HepG2 (cell line): ENCODE results near the gene E2F1. TPM values are rescaled to one million over a fixed set of nuclear protein-coding genes. Genes with fewer than 3 reads are reported as not detected.
A peak's percentile ranks its signal among the peaks of the same experiment; 100 is the strongest.

Experiments
- BCL6 ChIP-seq: IDR thresholded peaks from 2 replicates; pipeline ENCODE4 v1.6.1; 2016; ENCODE audit warnings: missing genetic modification reagents, missing compliant biosample characterization
- BRD4 ChIP-seq: sonication (generic); formaldehyde crosslinking; IDR thresholded peaks from 2 replicates; pipeline ENCODE4 v1.4.0; 2020; ENCODE audit warnings: missing genetic modification reagents
- EP300 ChIP-seq, 3 experiments: sonication (generic) in 1 of 3; formaldehyde crosslinking in 1 of 3; IDR thresholded peaks; 2 replicates each; pipeline versions ENCODE4 v1.5.1 to v1.6.1; 2011 to 2020; ENCODE audit warnings: low read depth in 2 of 3, low read length in 2 of 3, borderline replicate concordance in 1 of 3, improper control_type of control experiment in 1 of 3, mild to moderate bottlenecking in 1 of 3, missing genetic modification reagents in 1 of 3, moderate library complexity in 1 of 3
- FOSL2 ChIP-seq: sonication (generic); formaldehyde crosslinking; IDR thresholded peaks from 2 replicates; pipeline ENCODE4 v1.4.0; 2020; ENCODE audit warnings: missing genetic modification reagents
- JUND ChIP-seq: sonication (generic); formaldehyde crosslinking; IDR thresholded peaks from 2 replicates; pipeline ENCODE4 v1.8.0; 2022; ENCODE audit warnings: mild to moderate bottlenecking, missing genetic modification reagents
- POGZ ChIP-seq: sonication (generic); formaldehyde crosslinking; IDR thresholded peaks from 2 replicates; pipeline ENCODE4 v1.4.0; 2020; ENCODE audit warnings: mild to moderate bottlenecking, missing genetic modification reagents
- RCOR2 ChIP-seq: IDR thresholded peaks from 2 replicates; pipeline ENCODE4 v1.6.1; 2016; ENCODE audit warnings: missing biosample characterization, missing genetic modification reagents
- REL ChIP-seq: sonication (generic); formaldehyde crosslinking; conservative IDR thresholded peaks from 2 replicates; pipeline ENCODE4 v1.8.0; 2022; ENCODE audit warnings: mild to moderate bottlenecking, missing genetic modification reagents, moderate library complexity
- SP140L ChIP-seq: sonication (generic); formaldehyde crosslinking; IDR thresholded peaks from 2 replicates; pipeline ENCODE4 v1.4.0; 2020; ENCODE audit warnings: missing genetic modification reagents, borderline replicate concordance
- SRF ChIP-seq: IDR thresholded peaks from 2 replicates; pipeline ENCODE4 v1.6.1; 2011; ENCODE audit warnings: mild to moderate bottlenecking, low read depth, low read length, moderate library complexity
- TSC22D2 ChIP-seq: sonication (generic); formaldehyde crosslinking; IDR thresholded peaks from 2 replicates; pipeline ENCODE4 v1.5.1; 2020; ENCODE audit warnings: missing genetic modification reagents, mild to moderate bottlenecking, borderline replicate concordance
- ZFX ChIP-seq: sonication (generic); formaldehyde crosslinking; IDR thresholded peaks from 2 replicates; pipeline ENCODE4 v1.4.0; 2020; ENCODE audit warnings: mild to moderate bottlenecking, low read depth, missing genetic modification reagents, moderate library complexity
- ZNF256 ChIP-seq: sonication (generic); formaldehyde crosslinking; conservative IDR thresholded peaks from 2 replicates; pipeline ENCODE4 v1.4.0; 2020; ENCODE audit warnings: missing genetic modification reagents
- ZNF292 ChIP-seq: sonication (generic); formaldehyde crosslinking; IDR thresholded peaks from 2 replicates; pipeline ENCODE4 v1.8.1; 2022; ENCODE audit warnings: mild to moderate bottlenecking, low read depth, missing genetic modification reagents, borderline replicate concordance
- ZNF547 ChIP-seq: sonication (generic); formaldehyde crosslinking; IDR thresholded peaks from 2 replicates; pipeline ENCODE4 v1.5.1; 2020; ENCODE audit warnings: mild to moderate bottlenecking, missing genetic modification reagents
- ZNF788 ChIP-seq: sonication (generic); formaldehyde crosslinking; IDR thresholded peaks from 2 replicates; pipeline ENCODE4 v1.5.0; 2020; ENCODE audit warnings: mild to moderate bottlenecking, missing genetic modification reagents, borderline replicate concordance
- polyA plus RNA-seq, 8 experiments: library from polyadenylated mRNA; depleted of rRNA in 3 of 8; stranded (reverse) in 7 of 8; unstranded in 1 of 8; fragments of >200 nt; fragmentation: Illumina TruSeq in 4 of 8; extraction: Trizol in 4 of 8; gene quantifications; 2 replicates each; pipeline versions ENCODE4 v1.2.1 to v1.2.3, GENCODE V29; 2011 to 2016; ENCODE audit warnings: low read depth in 4 of 8, missing spikeins in 1 of 8, mixed read lengths in 1 of 8; ENCODE audit not compliant: insufficient read depth in 1 of 8
- total RNA-seq, 5 experiments: library from RNA; depleted of rRNA; stranded (reverse); fragments of >200 nt; fragmentation: Illumina TruSeq; extraction: Trizol; gene quantifications; 2 replicates each; pipeline ENCODE4 v1.2.3, GENCODE V29; 2016; ENCODE audit warnings: low read depth in 1 of 5
- TF ChIP-seq, protein P1 (sequence below): IDR thresholded peaks from 2 replicates; pipeline ENCODE4 v1.6.1; 2012; ENCODE audit warnings: inconsistent platforms
- TF ChIP-seq, protein P2 (sequence below): sonication (generic); formaldehyde crosslinking; IDR thresholded peaks from 2 replicates; pipeline ENCODE4 v1.4.0; 2020; ENCODE audit warnings: missing genetic modification reagents
- TF ChIP-seq, protein P3 (sequence below): sonication (generic); formaldehyde crosslinking; IDR thresholded peaks from 2 replicates; pipeline ENCODE4 v1.4.0; 2020; ENCODE audit warnings: missing genetic modification reagents
- TF ChIP-seq, protein P4 (sequence below): sonication (generic); formaldehyde crosslinking; IDR thresholded peaks from 2 replicates; pipeline ENCODE4 v1.4.0; 2020; ENCODE audit warnings: mild to moderate bottlenecking, missing genetic modification reagents
- TF ChIP-seq, protein P5 (sequence below): sonication (generic); formaldehyde crosslinking; IDR thresholded peaks from 2 replicates; pipeline ENCODE4 v1.8.0; 2022; ENCODE audit warnings: mild to moderate bottlenecking, missing genetic modification reagents, borderline replicate concordance

Gene E2F1
- total and polyA plus RNA-seq, 2 of the 13 experiments (the other 11 are each of a cell fraction or from before 2014, with no cell fraction given) = 25.5 to 39.4 TPM

DNA sequence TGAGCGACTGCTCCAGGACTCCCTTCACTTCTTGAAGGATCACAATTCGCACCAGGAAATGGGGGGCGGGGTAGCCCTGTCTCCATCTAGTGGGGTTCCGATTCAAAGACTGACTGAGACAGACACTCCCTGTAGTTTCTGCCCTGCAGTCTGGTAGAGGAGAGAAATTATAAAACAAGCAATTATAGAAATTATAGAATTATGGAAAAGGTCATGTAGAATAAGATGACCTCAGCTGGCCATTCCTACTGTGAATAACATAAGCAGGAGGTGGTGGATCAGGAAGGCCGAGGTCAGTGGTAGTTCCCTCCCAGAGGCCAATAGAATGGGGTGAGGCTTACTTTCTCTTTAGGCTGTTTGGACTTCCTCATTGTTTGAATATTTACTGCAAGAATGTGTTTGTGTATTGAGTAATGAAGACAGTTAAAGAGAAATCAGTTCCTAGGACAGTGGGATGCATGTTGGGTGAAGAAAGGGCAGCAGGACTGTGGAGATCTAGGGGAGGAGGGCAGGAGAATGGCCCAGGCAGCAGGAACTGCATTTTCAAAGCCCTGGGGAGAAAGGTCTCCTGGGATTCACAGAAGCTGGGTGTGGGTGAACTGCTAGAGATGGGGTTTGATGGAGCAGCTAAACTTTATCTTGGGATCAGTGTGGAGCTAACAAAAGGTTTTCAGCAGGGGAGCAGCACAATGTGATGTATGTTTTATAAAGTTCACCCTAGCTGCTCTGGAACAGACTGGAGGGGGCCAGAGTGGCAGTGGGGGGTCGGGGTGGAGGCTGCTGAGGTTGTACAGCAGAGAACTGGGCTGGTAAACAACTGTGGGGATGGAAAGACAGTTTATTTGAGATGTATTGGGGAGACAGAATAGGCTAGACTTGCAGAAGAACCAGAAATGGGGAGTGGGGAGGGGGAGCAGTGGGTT, 47.7 kb upstream of the E2F1 start (continued):
- TF ChIP-seq, protein P1, sequence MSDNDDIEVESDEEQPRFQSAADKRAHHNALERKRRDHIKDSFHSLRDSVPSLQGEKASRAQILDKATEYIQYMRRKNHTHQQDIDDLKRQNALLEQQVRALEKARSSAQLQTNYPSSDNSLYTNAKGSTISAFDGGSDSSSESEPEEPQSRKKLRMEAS = peak; percentile 55; the same call in 1 of the 2 replicates
- peak; percentile 52; the same call in 1 of the 2 replicates for TF ChIP-seq ZNF292 (CRISPR knock-in tag)
- TF ChIP-seq REL (CRISPR knock-in tag) = peak; percentile 67; the same call in 1 of the 2 replicates
- peak; percentile 54; the same call in 1 of the 2 replicates for TF ChIP-seq FOSL2 (CRISPR knock-in tag)
- peak; percentile 68; the same call in 1 of the 2 replicates for TF ChIP-seq RCOR2 (CRISPR knock-in tag)
- TF ChIP-seq ZNF788 (CRISPR knock-in tag) = no peak; the same call in 1 of the 2 replicates
- TF ChIP-seq ZFX (CRISPR knock-in tag) = peak; percentile 64
- 0 out of 2 replicates have a peak, but pooled peaks have one; percentile 6 for TF ChIP-seq SRF
- no peak for TF ChIP-seq ZNF256 (CRISPR knock-in tag)
- TF ChIP-seq TSC22D2 (CRISPR knock-in tag) = 0 out of 2 replicates have a peak, but pooled peaks have one; percentile 39
- TF ChIP-seq, protein P2, sequence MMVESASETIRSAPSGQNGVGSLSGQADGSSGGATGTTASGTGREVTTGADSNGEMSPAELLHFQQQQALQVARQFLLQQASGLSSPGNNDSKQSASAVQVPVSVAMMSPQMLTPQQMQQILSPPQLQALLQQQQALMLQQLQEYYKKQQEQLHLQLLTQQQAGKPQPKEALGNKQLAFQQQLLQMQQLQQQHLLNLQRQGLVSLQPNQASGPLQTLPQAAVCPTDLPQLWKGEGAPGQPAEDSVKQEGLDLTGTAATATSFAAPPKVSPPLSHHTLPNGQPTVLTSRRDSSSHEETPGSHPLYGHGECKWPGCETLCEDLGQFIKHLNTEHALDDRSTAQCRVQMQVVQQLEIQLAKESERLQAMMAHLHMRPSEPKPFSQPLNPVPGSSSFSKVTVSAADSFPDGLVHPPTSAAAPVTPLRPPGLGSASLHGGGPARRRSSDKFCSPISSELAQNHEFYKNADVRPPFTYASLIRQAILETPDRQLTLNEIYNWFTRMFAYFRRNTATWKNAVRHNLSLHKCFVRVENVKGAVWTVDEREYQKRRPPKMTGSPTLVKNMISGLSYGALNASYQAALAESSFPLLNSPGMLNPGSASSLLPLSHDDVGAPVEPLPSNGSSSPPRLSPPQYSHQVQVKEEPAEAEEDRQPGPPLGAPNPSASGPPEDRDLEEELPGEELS (CRISPR knock-in tag) = peak; percentile 71
- no peak for TF ChIP-seq JUND (CRISPR knock-in tag)
- TF ChIP-seq, protein P3, sequence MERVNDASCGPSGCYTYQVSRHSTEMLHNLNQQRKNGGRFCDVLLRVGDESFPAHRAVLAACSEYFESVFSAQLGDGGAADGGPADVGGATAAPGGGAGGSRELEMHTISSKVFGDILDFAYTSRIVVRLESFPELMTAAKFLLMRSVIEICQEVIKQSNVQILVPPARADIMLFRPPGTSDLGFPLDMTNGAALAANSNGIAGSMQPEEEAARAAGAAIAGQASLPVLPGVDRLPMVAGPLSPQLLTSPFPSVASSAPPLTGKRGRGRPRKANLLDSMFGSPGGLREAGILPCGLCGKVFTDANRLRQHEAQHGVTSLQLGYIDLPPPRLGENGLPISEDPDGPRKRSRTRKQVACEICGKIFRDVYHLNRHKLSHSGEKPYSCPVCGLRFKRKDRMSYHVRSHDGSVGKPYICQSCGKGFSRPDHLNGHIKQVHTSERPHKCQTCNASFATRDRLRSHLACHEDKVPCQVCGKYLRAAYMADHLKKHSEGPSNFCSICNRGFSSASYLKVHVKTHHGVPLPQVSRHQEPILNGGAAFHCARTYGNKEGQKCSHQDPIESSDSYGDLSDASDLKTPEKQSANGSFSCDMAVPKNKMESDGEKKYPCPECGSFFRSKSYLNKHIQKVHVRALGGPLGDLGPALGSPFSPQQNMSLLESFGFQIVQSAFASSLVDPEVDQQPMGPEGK (CRISPR knock-in tag) = peak; percentile 9; the same call in 1 of the 2 replicates
- peak; percentile 72 for TF ChIP-seq BCL6 (CRISPR knock-in tag)
- TF ChIP-seq, protein P4, sequence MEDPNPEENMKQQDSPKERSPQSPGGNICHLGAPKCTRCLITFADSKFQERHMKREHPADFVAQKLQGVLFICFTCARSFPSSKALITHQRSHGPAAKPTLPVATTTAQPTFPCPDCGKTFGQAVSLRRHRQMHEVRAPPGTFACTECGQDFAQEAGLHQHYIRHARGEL (CRISPR knock-in tag) = 0 out of 2 replicates have a peak, but pooled peaks have one; percentile 30
- TF ChIP-seq POGZ (CRISPR knock-in tag) = peak; percentile 5; the same call in 1 of the 2 replicates
- TF ChIP-seq EP300 (IDR thresholded peaks at IDR 0.05; ENCODE audit: low read depth in 2 of 2, low read length in 2 of 2) = peak in 1 of 2 experiments; percentile 83; a peak in 2 of 4 replicates
- TF ChIP-seq EP300 (CRISPR knock-in tag; IDR thresholded peaks at IDR 0.05; ENCODE audit: borderline replicate concordance) = peak; percentile 52
- TF ChIP-seq SP140L = 0 out of 2 replicates have a peak, but pooled peaks have one; percentile 42
- 0 out of 2 replicates have a peak, but pooled peaks have one; percentile 8 for TF ChIP-seq BRD4 (CRISPR knock-in tag)
- TF ChIP-seq, protein P5, sequence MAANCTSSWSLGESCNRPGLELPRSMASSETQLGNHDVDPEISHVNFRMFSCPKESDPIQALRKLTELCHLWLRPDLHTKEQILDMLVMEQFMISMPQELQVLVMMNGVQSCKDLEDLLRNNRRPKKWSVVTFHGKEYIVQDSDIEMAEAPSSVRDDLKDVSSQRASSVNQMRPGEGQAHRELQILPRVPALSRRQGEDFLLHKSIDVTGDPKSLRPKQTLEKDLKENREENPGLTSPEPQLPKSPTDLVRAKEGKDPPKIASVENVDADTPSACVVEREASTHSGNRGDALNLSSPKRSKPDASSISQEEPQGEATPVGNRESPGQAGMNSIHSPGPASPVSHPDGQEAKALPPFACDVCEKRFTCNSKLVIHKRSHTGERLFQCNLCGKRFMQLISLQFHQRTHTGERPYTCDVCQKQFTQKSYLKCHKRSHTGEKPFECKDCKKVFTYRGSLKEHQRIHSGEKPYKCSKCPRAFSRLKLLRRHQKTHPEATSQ (CRISPR knock-in tag) = no peak
- TF ChIP-seq ZNF547 (CRISPR knock-in tag) = 0 out of 2 replicates have a peak, but pooled peaks have one; percentile 17
